NCI-H1105 treated with DMSO at 0.1 percent for 48 hours (cell line): ENCODE measurements around the gene RFT1.

Source experiments
- DNase-seq: peaks from one replicate; lab custom pipeline; 2025; lab: John Stamatoyannopoulos, UW

The RFT1 gene

DNA sequence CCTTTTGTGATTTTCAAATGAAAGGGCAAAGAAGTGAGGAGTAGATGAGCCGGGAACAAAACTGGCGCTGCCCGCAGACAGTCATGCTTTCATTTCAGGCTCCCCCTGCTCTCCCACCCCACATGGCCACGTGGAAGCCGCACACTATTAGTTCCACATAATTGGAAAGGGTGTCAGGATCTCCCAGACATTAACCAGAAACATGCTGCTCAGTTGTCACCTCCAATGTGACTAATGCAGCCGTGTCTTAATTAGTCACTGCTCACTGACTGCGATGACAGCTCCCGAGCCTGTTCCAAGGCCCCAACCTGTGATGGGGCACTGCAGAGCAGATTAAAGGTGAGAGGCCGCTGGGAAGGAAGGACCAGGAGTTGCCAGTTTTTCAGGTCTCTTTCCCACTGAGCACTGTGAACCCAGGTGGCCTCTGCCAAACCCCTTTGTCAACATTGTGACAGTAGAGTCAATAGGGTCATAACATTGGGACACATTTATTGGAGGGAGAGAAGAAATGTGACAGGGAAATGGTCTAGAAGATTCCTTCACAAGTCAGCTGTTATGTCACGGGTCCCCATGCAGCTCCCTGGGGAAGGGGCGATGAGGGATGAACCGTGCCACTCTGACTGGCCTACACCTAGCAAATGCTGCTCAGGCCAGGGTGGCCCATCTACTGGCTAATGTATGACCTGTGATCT is 45.8 kb downstream of the RFT1 start:
- DNase-seq = no peak

DNA sequence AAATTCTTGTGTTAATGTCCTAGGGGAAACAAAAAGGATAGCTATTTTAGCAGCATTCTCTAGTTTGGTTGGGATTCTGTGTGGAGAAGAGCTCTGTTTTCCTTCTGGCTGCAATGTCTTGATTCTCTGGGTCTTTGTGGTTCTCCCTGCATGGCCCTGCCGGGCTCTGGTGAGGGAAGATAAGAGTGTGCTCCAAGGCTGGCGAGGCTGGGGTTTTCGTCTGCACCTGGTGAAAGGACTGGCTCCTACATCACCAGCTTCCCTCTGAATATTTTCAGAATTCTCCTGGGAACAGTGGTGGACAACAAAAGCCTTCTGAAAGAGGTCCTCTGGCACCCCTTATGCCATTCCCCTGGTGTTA is 46.3 kb downstream of the RFT1 start:
- DNase-seq = no peak

DNA sequence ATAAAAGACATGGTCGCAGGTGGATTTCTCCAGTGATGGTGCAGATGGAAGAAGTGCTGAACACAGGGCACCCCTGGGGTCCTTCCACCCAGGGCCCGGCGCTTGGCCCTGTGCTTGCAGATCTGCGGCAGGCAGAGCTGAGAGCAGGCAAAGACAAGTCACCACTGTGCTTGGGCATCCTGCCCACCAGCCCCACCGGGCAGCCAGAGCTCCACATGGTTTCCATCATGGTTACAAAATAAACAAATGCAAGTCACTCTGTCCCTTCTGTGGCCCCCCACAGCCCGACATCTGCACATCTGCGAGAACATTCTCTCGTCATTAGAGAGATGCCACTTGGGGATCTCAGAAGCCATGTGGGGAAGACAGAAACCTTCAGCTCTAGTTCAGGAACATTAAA is 46.7 kb downstream of the RFT1 start:
- no peak for DNase-seq

DNA sequence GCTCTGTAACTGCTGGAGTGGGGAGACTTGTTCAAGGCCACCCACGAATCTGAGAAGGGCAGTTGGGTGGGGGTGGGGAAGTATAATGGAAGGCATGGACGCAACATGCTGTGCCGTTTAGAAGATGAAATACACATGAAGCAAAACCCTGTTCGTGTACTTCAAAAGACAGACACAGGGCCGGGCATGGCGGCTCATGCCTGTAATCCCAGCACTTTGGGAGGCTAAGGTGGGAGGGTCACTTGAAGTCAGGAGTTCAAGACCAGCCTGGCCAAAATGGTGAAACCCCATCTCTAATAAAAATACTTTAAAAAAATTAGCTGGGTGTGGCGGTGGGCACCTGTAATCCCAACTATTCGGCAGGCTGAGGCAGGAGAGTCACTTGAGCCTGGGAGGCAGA is 47.5 kb downstream of the RFT1 start:
- no peak for DNase-seq

DNA sequence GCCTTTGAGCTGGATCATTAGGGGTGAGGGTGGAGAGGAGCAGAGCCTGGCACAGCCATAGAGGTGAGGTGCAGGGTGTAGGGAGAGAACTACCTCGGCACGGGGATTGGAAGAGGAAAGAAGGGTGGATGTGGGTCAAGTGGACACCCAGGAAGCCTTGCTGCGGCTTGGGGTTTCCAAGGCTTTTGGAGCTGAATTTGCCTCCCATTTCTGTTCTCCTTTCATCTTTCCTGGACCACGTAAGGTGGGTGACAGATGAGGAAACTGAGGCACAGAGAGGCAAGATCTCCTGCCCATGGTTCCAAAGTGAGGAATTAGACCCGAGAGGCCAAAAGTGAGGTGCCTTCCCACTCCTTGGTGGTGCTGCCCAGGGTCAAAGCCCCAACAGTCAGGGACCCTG is 48.9 kb downstream of the RFT1 start:
- DNase-seq = no peak

DNA sequence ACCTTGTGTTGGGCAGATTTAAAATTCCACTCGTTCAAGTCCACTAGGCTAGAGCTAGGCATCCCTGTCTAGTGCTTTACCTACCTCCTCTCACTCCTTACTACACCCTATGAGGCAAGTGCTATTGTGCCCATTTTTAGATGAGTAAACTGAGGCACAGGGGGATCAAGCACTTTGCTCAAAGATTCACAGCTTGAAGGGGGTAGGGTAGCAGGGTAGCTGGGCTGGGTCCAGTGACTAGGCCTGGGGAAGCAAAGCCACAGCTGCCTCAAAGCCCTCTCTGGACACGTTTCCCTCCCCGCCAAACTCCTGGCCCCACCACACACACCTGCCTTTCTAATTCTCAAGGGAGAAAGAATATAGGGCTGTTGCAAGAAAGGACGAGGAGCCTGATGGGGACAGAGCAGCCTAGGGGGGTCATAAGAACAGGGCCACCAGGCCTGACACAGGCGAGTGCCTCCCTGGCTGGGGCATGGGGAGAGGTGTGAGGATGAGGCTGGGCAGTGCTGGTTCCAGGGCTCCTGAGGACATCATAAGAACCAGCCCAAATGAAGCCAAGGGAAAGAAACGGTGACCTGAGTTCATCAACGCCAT is 49.5 kb downstream of the RFT1 start:
- no peak for DNase-seq

DNA sequence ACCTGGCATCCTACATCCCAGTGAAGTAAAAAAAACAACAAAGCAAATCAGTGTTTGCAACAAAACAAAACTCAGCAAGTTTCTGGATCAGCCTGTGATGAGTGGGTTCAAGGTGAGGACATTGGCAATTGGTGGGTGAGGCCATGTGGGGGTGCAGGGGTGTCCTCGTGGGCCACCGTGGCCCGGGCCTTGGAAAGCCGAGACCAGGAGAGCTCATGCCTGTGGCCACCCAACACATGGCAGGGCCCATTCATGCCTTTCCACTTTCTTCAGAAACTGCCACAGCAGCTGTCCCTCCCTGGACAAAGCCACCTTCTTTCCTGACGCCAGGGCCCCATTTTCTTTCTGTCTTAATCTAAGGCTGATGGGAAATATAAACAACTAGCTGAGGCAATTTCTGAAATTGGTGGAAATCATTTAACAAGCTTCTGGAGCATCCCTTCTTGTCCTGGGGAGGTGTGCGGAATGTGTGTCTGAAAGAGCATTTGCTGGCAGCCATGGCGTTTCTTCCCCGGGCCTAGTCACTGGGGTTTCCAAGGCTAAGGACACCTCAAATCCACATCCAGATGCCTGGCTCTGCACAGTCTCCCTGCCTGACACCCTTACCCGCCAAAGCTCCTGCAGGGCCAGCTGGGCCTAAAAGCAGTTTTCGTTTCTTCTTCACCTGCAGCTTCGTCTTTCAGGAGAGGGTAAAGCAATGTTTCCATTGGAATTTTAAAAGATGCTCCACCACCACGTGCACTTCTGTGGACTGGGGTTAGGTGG is 50.3 kb downstream of the RFT1 start:
- no peak for DNase-seq

DNA sequence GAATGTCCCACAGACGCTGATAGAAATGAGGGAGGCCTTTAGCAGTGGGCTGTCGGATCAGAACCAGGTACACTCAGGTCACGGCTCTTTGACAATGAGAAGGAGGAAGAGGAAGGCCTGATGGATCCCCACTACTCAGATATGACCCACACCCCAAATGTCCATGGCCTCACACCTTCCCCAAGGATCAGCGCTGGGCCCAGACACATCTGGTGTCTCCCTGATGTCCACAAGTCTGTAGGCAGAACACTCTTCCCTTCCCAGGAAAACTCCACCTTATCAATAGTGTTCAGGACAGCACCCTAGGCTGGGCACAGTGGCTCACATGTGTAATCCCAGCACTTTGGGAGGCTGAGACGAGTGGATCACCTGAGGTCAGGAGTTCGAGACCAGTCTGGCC is 51.1 kb downstream of the RFT1 start:
- DNase-seq = no peak

DNA sequence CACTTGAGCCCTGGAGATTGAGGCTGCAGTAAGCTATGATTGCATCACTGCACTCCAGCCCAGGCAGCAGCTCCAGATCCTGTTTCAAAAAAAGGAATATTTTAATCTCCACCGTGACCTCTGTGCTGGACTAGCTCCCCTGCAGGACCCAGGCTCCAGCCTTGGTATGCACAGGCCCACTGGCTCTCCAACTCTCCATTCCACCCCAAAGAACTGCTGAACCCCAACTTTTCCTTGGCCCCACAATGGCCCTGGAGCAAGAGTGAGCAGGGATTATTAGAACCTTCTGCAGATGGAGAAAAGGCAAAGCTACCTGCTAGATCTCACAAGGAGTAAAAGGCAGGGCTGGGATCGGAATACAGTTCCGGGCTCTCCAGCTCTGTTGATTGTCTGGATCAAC is 51.6 kb downstream of the RFT1 start:
- no peak for DNase-seq

DNA sequence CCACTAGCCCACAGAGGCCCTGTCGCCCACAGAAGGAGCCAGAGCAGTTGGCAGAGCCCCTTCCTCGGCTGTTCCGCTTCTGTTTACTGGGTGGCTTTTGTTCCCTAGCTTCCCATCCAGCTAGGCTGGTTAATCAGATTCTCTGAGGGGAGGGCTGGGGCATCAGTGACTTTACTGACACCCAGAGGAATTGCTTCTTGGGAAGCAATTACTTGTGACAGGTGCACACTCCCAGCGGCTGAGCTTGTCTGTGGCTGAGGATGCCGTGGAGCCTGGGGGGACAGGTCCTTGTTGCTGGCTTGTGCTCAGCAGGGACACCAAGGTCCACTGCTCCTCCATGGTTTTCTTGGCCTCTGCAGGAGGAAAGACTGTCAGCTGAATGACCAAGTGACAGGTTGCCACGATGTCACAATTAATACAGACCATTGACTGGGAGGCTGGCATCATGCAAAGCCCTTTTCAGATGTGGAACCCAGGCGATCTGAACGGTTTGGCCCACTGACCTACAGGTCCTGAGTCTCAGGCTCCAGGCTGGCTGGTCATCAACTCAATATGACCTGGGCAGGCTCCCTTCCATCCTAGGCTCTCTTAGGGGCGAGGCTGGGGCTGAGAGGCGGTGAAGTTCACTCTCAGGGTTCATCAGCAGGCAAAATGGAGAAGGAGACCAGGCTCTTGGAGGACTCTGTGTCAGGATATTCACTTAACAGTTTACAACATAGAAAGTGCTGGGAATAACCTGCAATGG is 52.6 kb downstream of the RFT1 start:
- DNase-seq = no peak

DNA sequence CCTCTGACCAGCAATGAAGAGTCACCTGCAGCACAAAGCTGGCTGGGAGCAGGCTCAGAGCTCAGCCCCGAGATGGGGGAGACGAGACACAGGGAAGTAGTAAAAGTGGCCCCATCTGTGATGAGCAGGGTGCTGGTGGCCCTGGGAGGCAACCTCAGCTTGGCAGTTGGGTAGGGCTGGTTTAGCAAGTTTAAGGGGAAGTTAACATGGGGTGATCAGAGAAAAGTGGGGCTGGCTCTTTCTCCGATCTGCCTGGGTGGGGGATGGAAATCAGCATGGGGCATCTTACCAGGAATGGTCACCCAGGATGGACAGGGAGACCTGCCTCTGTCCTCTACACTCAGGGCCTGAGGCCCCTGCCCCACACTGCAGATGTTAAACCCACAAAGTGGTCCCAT is 54.5 kb downstream of the RFT1 start:
- DNase-seq = no peak

DNA sequence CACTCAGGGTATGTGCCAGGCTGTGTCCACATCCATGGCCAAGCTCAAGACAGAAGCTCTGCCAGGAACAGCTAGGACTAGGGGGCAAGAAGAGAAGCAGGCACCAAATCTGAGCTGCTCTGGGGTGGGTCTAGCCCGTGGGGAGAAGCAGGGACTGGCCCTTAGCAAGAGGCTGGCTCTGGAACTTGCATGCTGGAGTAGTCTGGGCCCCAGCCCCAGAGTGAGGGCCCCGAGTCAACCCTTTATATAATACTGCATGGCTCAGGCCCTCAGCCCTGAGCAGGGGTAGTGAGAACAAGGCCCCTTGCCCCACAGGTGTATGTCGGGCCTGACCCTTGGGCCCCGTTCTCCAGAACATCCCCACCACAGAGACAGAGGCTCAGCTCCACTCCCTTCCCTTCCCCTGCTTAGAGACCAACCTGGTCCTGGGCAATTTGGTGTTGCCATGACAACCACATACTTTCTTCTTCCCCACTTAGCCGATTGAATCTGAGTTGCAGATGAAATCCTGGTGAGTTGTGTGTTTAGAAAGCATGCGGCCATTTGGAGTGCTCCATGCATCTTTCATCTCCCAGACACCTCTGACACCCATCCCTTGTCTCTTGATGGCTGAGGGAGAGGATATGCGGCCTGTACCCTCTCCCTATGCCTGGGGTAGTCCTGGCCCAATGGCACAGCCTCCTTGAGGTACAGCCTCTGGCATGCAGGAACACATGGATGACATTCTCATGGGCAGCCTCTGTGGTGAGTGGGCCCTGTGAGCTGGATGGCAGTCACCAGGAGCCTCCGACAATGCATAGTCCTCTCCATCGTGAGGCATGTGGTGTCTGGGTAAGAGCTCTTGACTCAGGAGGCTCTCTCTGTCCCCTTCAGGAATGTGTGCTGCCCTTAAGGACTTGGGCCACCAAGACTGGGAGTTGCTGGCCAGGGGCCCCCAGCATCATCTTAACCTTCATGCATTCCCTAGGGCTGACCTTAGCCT is 55.2 kb downstream of the RFT1 start:
- DNase-seq = no peak

DNA sequence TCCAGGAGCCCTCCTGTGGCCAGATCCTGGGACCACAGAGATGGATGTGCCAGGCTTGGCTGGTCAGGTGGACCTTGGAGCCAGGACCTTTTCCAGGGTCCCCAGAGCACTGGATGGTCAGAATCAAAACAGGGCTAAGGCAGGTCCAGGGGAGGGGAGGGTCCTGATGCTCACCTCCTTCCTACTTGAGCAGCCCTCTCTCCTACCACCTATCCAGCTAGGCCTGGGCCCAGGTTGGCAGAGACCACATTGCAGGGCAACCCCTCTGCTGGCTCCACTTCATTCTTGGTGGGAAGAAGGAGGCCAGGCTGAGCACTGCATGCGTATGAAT is 55.9 kb downstream of the RFT1 start:
- no peak for DNase-seq

DNA sequence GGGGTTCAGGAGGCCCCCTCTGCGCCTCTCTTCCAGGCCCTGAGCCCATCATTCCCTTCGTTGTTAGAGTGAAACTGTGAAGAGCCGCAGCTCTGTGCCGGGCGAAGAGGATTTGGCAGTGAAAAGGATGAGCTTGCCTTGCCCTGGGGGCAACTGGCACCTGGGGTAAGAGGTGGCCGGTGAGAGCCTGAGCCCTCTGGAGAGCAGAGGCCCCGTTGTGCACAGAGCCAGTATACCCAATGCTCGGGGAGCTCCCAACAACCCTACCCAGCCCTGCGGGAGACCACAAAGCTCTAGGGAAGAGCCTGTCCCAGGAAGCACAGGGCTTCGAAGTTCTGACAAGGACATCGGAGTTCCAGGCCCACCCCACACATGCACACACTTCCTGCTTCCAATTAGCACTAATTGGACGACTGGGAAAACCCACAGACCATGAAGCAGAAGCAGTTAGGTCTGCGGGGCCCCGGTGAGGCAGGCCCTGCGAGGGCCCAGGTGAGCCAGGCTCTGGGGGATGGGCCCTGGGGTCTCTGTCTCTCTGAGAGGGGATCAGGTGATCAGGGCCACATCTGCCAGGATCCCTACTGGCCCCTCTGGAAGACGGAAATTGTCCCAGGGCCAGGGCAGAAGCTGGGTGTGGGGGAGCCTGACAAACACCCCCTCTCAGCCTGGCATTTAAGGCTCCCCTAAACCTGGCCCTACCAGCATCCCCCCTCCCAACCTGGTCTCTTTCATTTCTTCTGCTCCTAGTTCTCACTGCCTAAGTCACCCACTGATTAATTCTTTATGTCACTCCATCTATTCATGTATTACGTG is 56.5 kb downstream of the RFT1 start:
- DNase-seq = no peak

DNA sequence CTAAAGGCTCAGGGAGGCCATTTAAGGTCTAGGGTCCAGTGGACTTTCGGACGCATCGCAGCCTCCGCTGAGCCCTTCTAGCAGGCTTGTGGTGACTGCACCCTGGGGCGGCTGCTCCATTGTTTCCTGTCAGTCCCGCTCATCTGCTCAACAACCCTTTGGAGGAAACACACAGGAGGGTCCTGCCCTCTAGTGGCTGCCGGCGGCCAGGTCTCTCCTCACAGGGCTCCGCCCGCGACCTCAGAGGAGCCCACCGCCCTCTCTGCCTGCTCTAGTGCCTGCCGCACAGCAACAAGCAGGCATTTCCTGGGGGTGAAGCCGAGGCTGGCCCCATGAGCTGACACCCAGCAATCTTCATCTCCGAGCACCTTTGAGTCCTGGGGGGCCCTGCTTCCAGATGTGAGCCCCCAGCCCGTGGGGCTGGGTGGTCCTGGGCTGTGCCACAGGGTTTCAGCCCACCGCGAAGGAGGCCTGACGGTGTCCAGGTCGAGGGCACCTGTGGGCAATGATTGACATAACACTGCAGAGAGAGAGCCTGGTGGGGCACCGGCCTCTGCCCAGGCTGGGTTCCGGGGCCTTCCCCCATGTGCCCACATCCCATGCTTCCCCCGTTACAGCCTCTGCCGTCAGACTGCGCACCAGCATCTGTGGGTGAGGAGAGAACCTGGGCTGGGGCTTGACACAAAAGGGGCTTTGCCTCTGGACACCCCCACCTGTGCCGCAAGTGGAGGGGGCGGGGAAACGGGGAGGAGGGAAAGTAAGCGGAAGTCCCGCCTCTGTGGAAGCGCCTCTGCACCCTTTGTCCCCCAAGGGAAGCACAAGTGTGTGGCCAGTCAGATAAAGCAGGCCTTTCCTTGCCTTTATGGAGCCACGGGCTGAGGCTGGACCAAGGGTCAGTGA is 57.3 kb downstream of the RFT1 start:
- DNase-seq = peak; percentile 69

DNA sequence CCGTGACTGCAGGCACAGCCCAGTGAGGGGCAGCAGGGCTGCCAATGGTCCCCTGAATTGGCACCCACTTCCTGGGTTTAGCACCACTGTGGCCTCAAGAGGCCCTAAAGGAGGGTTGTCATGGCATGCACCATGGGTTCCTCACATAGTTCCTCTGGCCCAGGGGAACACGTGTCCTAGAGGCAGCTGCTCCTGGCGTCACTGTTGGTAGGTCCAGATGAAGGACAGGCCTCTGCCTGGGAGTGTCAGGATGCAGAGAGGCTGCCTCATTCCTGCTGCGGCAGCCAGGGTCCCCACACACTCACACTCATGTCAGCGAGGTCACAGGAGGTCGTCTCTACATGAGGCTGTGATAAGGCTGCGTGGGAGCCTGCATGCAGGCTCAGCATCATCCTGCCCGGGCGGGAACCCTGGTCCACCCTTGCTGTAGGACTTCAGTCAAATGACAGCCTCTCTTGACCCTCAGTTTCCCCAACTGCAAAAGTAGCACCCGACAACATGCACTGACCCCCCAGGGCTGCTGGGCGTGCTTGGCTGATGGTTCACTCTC is 58.3 kb downstream of the RFT1 start:
- no peak for DNase-seq

DNA sequence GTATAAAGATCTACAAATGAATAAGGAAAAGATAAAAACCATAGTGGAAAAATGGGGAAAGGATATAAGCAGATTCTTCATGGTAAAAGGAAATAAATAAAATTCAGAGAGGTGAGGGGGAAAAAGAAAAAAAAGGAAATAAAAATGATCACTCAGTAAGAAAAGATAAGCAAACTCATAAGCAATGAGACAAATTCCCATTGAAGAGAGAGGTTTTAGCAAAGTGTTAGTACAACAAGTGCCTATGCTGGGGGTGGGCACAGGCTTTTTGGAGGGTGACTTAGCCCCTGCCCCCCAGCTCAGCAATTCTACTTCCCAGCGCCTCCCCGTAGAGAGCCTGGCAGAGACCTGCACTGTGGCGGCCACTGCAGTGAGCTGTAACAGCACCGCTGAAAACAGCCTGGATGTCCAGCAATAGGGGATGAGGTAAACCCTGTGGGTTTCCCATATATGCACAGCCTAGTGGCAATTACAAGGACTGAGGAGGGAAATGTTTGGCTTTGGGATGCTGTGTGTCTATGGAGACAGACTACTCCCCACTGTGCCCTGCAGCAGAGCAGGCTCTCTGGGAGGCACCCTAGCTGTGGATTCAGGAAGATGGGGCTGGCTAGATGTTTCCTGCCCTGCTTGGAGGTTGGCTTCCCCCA is 60.7 kb downstream of the RFT1 start:
- DNase-seq = no peak

DNA sequence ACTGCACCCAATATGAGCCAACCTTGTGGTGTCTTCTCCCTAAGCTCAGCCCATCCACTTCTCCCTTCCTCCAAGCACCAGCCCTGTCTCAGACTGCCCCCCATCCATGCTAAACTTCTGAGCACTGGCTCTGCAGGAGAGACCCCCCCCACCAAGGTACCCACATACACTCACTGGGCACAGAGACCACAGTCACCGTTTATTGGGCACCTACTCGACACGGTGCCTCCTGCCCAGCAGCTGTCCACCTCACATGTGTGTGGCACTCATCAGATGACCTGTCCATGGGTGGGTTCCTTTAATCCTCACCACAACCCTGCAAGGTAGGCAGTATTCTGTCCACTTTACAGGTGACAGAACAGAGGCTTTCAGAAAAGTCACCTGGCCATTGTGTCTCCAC is 62.1 kb downstream of the RFT1 start:
- DNase-seq = no peak

DNA sequence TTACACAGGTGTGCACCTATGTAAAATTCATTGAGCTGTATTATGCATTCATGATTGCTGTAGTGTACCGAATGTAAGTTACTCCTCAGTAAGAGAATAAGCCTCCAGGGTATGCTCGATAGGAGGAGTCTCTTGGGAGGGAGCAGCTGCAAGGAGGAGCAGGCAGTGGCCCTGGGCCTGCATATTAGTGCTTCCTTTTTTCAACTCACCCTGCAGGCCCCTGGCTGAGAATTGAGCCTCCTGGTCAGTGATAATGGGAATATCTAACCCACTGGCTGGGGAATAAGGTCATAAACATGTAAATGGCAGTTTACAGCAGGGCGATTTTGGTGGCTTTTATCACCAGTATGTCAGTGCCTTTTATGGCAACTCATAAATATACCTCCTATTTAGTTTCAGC is 62.7 kb downstream of the RFT1 start:
- no peak for DNase-seq
